ENCODE measurements around the gene CCDC85C.

CCDC85C gene

DNA sequence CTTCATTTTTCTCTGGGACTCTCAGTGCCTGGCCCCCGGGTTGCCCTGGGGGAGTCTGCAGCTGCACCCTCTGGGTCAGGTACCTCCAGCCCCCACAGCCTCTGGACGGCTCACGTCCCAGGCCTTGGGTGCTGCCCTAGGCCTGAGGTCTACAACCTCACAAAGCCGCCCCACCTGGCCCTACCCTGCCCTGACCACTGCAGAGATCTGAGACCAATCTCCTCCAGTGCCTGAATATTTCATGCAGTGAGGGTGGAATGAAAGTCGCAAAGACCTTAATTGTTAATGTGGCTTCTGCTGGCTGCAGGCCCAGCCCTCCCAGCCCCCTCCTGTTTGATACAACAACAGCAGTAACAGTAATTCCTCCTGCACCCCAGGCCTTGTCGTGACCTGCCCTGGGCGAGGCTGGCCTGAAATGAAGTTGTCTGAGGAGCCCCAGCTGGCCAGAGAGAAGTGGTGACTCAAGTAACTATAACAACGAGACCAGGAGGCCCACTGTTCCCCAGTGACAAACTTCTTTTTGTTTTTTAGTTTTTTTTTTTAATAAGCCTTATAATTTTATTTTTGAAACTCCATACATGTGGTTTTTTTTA is 8.8 kb upstream of the CCDC85C start:
- no peak for TF ChIP-seq CTCF (IDR thresholded peaks at IDR 0.05; ENCODE audit: insufficient read depth, low read depth, low read length, missing control alignments)
- H3K4me3 ChIP-seq (ENCODE audit: low read depth, low read length) = no peak overlapping the region
- DNase-seq (ENCODE audit: low read depth) = no peak

- no peak for TF ChIP-seq CTCF (IDR thresholded peaks at IDR 0.05; ENCODE audit: insufficient read depth, low read depth, low read length, missing control alignments)
- no peak for DNase-seq (ENCODE audit: low read depth)
- no peak overlapping the region for H3K4me3 ChIP-seq (ENCODE audit: low read depth, low read length)
Measured at GRCh38 chr14:99612071-99612737, 8.2 kb upstream of the CCDC85C start.

- no peak overlapping the region for H3K4me3 ChIP-seq (ENCODE audit: low read depth, low read length)
- DNase-seq (ENCODE audit: low read depth) = no peak
- no peak for TF ChIP-seq CTCF (IDR thresholded peaks at IDR 0.05; ENCODE audit: insufficient read depth, low read depth, low read length, missing control alignments)
Measured at GRCh38 chr14:99611646-99612045, 7.6 kb upstream of the CCDC85C start.

DNA sequence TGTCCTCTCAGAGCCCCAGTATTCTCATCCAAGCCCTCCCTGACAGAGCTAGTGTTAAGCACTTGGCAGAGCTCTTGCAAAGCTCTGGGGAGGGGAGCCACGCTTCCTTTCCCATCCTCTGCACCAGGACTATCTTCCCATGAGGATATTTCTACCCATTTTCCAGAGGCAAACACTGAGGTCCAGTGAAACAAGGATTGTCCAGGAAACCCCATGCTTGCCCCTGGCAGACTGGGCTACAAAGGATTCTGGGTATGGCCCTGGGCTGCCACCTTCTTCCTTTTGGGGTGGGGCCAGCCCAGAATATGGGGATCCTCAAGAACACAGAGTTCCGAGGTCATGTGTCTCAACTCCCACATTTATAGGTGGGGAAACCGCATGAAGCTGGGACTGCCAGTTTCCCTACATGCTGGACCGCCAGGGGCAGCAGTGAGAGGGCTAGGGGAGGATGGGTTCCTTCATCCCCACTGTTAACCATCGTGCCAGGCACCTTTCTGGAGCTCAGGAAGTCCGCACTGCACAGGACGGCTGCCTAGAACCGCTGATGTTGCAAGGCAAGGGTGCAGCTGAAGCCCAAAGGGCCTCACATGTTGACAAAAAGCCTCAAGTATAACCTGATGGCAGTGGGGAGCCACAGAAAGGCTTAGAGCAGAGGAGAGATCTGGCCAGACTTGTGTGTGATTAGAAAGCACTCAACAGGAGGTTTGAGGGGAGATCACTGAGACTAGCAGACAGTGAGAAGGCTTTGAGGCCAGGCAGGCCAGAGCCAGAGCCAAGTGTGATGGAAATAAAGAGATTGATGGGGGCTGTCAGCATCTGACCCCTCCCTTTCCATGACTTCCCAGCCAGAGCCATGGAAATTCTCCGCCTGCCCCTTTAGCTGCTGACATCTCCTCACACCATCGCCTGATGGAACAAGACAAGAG is 5.5 kb upstream of the CCDC85C start:
- no peak overlapping the region for H3K4me3 ChIP-seq (ENCODE audit: low read depth, low read length)
- TF ChIP-seq CTCF (IDR thresholded peaks at IDR 0.05; ENCODE audit: insufficient read depth, low read depth, low read length, missing control alignments) = no peak
- DNase-seq (ENCODE audit: low read depth) = no peak

DNA sequence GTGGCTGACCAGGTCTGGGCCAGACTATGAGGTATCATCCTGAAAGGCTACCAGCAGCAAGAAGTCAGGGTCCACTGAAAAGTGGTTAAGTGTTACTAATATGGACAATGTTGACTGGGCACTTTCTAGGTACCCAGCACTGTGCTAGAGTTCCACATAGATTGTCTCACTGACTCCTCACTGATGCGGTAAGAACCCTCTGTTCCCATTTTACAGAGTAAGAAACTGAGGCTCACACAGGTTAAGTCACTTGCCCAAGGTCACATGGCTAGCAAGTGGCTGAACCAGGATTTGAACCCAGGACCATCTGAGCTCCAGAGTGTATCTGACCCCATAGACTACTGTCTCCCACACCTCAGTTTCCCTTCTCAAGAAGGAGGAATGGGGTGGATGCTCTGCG is 4.6 kb upstream of the CCDC85C start:
- H3K4me3 ChIP-seq (ENCODE audit: low read depth, low read length) = no peak overlapping the region
- TF ChIP-seq CTCF (IDR thresholded peaks at IDR 0.05; ENCODE audit: insufficient read depth, low read depth, low read length, missing control alignments) = no peak
- no peak for DNase-seq (ENCODE audit: low read depth)

DNA sequence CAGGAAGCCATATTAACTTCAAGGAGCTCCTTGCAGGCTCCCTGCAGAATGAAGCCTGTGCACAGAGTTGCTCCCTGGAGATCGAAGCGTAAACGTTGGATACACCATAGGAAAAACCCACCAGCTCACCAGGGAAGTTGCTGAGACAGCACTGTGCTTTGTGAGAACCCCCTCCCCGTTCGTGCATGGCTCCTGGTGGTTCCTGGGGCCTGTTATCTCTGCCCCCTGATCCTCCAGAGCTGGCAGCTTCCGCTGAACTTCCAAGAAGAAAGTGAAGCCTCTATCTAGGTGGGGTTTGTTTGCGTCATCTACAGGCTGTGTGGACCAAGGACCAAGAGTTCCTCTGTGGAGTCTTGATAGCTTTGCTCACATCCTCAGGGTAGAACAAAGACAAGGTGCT is 2.4 kb upstream of the CCDC85C start:
- TF ChIP-seq CTCF (IDR thresholded peaks at IDR 0.05; ENCODE audit: insufficient read depth, low read depth, low read length, missing control alignments) = no peak

More for the DNA sequence above, 2.4 kb upstream of the CCDC85C start:
- H3K4me3 ChIP-seq (ENCODE audit: low read depth, low read length) = no peak overlapping the region
- DNase-seq (ENCODE audit: low read depth) = no peak

Data from GM12865 (cell line).